BE2C (cell line): ENCODE measurements around the gene TMEM219. TPM values are rescaled to one million over a fixed set of nuclear protein-coding genes. Genes with fewer than 3 reads are reported as not detected.

Source experiments
- DNase-seq: peaks from one replicate; pipeline ENCODE4 v3.0.0-alpha.2; 2020
- H3K27me3 ChIP-seq: fragments of 250-450 bp; sonication (Bioruptor Pico); 2 replicates; pipeline ENCODE4 v1.5.1; 2020; ENCODE audit warnings: mild to moderate bottlenecking
- H3K36me3 ChIP-seq: fragments of 250-450 bp; sonication (Bioruptor Pico); 2 replicates; pipeline ENCODE4 v1.5.1; 2020; ENCODE audit warnings: mild to moderate bottlenecking
- H3K4me1 ChIP-seq: fragments of 250-450 bp; sonication (Bioruptor Pico); 2 replicates; pipeline ENCODE4 v1.5.1; 2020
- H3K4me3 ChIP-seq: 2 replicates; pipeline ENCODE4 v1.5.1; 2011; ENCODE audit warnings: low read depth, low read length
- H3K9me3 ChIP-seq: fragments of 250-450 bp; sonication (Bioruptor Pico); 2 replicates; pipeline ENCODE4 v1.5.1; 2020
- CTCF ChIP-seq: IDR thresholded peaks from 2 replicates; pipeline ENCODE4 v1.5.1; 2012; ENCODE audit warnings: mild to moderate bottlenecking, low read depth, low read length
- polyA plus RNA-seq: library from polyadenylated mRNA; unstranded; fragments of >200 nt; gene quantifications from one replicate; pipeline ENCODE4 v1.2.1, GENCODE V29; 2012; ENCODE audit warnings: low read depth, missing spikeins; ENCODE audit not compliant: insufficient read length, insufficient read depth

Gene TMEM219
- 113 TPM for polyA plus RNA-seq

- no peaks in the 10 kb centered on the region for H3K36me3 ChIP-seq
Measured at GRCh38 chr16:29961479-29962343, at the start of gene TMEM219. Gene TMEM219, plus strand, starts transcription at chr16:29962079. Its CDS starts 1,065 bp downstream, at chr16:29963144.

GRCh38 chr16:29912087-29912486 is 49.8 kb upstream of the TMEM219 start:
- DNase-seq: no peak
- Histone ChIP-seq H3K36me3 (peaks cover 9% of the 10 kb centered on the region), H3K9me3 (no peaks in the 10 kb centered on the region), H3K27me3 (no peaks in the 10 kb centered on the region), H3K4me1 (no peaks in the 10 kb centered on the region), H3K4me3 (no peak overlapping the region)
- no peak for TF ChIP-seq CTCF

More at GRCh38 chr16:29961479-29962343, at the start of gene TMEM219:
- Histone ChIP-seq H3K27me3 (no peaks in the 10 kb centered on the region), H3K9me3 (no peaks in the 10 kb centered on the region), H3K4me3 (peak within 1 kb of the TSS; percentile 81), H3K4me1 (no peaks in the 10 kb centered on the region)
- peak; percentile 93 for DNase-seq
- peak; percentile 40 for TF ChIP-seq CTCF

GRCh38 chr16:29913514-29913913 is 48.4 kb upstream of the TMEM219 start:
- no peak for DNase-seq
- Histone ChIP-seq H3K4me3 (no peak overlapping the region), H3K27me3 (no peaks in the 10 kb centered on the region), H3K9me3 (no peaks in the 10 kb centered on the region), H3K4me1 (no peaks in the 10 kb centered on the region), H3K36me3 (peaks cover 6% of the 10 kb centered on the region; the same call in 1 of the 2 replicates)
- TF ChIP-seq CTCF: no peak

- TF ChIP-seq CTCF: no peak
- H3K36me3 ChIP-seq: peaks cover 4% of the 10 kb centered on the region
- DNase-seq: no peak
Measured at GRCh38 chr16:29915590-29916247, 46.2 kb upstream of the TMEM219 start.

GRCh38 chr16:29916979-29917378 is 44.9 kb upstream of the TMEM219 start:
- Histone ChIP-seq H3K4me3 (no peak overlapping the region), H3K27me3 (no peaks in the 10 kb centered on the region), H3K9me3 (no peaks in the 10 kb centered on the region), H3K36me3 (no peaks in the 10 kb centered on the region; the same call in 1 of the 2 replicates), H3K4me1 (no peaks in the 10 kb centered on the region)
- TF ChIP-seq CTCF: peak; percentile 14; the same call in 1 of the 2 replicates
- no peak for DNase-seq

More at GRCh38 chr16:29915590-29916247, 46.2 kb upstream of the TMEM219 start:
- H3K4me1 ChIP-seq: no peaks in the 10 kb centered on the region
- H3K27me3 ChIP-seq: no peaks in the 10 kb centered on the region
- H3K9me3 ChIP-seq: no peaks in the 10 kb centered on the region
- H3K4me3 ChIP-seq: no peak overlapping the region
